ENCODE results near the gene OR11G2.
"Not testable (repeated sequence)": the region's sequence is repeated elsewhere in the genome, so short reads cannot be mapped to it uniquely, and the experiment has no call there.

Gene OR11G2

GRCh38 chr14:20228681-20229080 is 38.0 kb downstream of the OR11G2 start, which contains the start of gene OR11H7:
TSS of gene OR11H7 (plus strand) at chr14:20228981.
- no peak for DNase-seq

- DNase-seq = not testable (repeated sequence)
Measured at GRCh38 chr14:20235415-20235814, 44.7 kb downstream of the OR11G2 start.

- no peak for DNase-seq
Measured at GRCh38 chr14:20247646-20248246, 57.0 kb downstream of the OR11G2 start.
